Loucy (cell line): ENCODE data around the gene PNMA8C.

Experiments
- CTCF ChIP-seq: fragments of 200-600 bp; sonication (generic); conservative IDR thresholded peaks from 2 replicates; pipeline ENCODE4 v1.5.1; 2014; ENCODE audit warnings: mild to moderate bottlenecking, antibody characterized with exemption, low read length
- EZH2phosphoT487 ChIP-seq: fragments of 200-600 bp; IDR thresholded peaks from 2 replicates; pipeline ENCODE4 v1.6.1; 2018; ENCODE audit warnings: antibody characterized with exemption, mild to moderate bottlenecking, moderate library complexity, borderline replicate concordance

GRCh38 chr19:46402725-46403124 is 26.0 kb downstream of the PNMA8C start:
- TF ChIP-seq CTCF (no peak), EZH2phosphoT487 (no peak)
